Head of caudate nucleus (tissue), 42 donors: ENCODE results near the gene B3GALNT2.
"Not testable (repeated sequence)": the region's sequence is repeated elsewhere in the genome, so short reads cannot be mapped to it uniquely, and the experiment has no call there.

Experiments used
- DNase-seq, 42 donors: peaks; one replicate each; pipeline versions ENCODE4 v3.0.0 to v3.0.0-alpha.2; 2020 to 2021; ENCODE audit warnings: mixed read lengths in 7 of 42
- intact Hi-C: fragments of 100-400 bp; cut with DNase I; formaldehyde crosslinking; loops from one replicate; pipeline ENCODE4 v1.15.0; 2022

B3GALNT2 gene

GRCh38 chr1:235510823-235511222 is 6.6 kb upstream of the B3GALNT2 start:
- intact Hi-C loops = loop anchor here (10.0 kb wide), 1 partner anchor 274 kb away; no protein-coding TSS in a partner anchor
- no peak for DNase-seq

DNA sequence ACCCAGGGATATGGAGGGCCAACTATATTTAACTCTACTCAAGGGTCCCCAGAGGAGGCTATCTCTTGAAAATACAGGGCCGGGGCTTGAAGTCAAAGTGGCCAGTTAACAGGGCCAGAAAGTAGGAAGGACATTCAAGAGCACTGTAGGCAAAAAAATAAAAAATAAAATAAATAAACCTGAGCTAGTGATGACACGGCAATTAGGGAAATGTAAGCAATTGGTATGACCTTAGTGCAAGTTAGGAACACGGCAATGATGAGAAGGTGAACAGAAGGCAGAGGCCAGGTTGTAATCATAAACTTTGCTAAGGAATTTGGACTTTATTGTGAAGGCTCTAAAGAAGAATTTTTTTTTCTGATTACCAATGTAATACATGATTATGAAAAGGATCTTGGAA is 3.4 kb upstream of the B3GALNT2 start:
- intact Hi-C loops = loop anchor here (10.0 kb wide), 1 partner anchor 183 kb away; the partner anchor contains the start of genes ARID4B and GGPS1
- no peak for DNase-seq

GRCh38 chr1:235504494-235505222 is 406 bp upstream of the B3GALNT2 start:
- intact Hi-C loops = loop anchor here (10.0 kb wide), 1 partner anchor 180 kb away; the partner anchor contains the start of genes ARID4B and GGPS1

GRCh38 chr1:235503403-235504121 is 690 bp downstream of the B3GALNT2 start:
- intact Hi-C loops = loop anchor here (10.0 kb wide), 1 partner anchor 179 kb away; the partner anchor contains the start of genes ARID4B and GGPS1
- peak in 41 of 42 donors; percentile 15 to 76 (median 50) for DNase-seq

More at GRCh38 chr1:235504494-235505222, 406 bp upstream of the B3GALNT2 start:
- peak; percentile 97 to 100 (median 99) for DNase-seq

DNA sequence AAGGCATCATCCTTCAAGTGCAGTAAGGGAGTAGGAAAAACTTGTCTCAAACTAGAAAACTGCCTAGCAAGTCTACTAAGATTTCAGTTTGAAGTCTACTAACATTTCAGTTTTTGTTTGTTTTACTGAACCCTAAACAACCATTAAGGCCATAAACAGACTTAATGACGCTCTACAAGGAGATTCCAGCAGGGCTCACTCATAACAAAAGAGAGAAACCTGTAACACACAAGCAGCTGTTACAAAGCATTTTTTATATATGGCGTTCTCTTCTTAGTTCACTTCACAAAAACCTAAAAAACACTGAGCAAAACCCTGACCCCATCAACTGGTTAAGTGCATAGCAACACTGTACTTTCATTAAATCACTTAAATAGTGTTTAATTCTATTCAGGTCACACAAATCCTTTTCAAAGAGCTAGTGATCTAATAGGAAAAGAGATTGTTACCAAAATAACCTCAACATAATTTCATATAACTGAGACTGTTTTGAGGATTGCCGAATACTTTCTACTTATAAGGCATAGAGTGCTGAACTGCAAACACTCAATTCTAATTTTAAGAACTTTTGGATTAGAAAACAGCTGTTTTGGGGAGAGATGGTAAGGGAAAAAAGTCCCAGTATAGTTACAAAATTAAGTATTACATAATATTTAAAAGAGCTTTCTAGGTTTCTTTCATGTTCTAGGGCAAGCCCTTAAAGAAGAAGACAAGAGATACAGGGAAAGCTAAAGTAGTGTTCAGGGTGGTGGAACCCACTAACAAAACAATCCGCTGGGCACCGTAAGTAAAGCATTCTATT is 1.4 kb downstream of the B3GALNT2 start:
- intact Hi-C loops = loop anchor here (10.0 kb wide), 1 partner anchor 178 kb away; the partner anchor contains the start of genes ARID4B and GGPS1
- DNase-seq = no peak

DNA sequence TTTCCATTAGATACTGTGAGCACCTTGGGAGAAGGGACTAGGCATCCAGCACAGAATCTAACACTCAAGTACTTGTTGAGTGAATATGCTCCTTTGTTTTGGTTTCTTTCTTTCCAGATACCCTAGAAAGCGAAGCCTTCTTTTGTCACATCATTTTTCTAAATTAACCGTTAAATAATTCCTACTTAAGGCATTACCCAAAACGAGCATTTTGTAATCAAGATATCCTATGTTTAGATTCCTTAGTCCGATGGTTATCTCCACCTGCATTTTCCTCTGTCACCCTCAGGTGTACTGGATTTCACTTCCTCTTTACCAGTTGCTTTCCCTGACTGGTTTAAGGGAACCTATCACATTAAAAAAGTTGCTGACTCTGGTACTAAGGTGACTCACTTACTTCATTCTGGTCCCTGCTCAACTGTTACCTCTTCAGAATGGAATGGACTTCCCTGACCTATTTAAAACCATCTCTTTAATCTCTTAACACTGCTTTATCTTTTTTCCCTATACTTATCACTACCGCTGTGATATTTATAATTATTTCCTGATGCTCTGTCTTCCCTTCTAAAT is 3.2 kb downstream of the B3GALNT2 start:
- no peak for DNase-seq
- intact Hi-C loops = loop anchor here (10.0 kb wide), 1 partner anchor 176 kb away; the partner anchor contains the start of genes ARID4B and GGPS1

GRCh38 chr1:235495551-235495950 is 8.7 kb downstream of the B3GALNT2 start:
- intact Hi-C loops = no loop called here
- no peak for DNase-seq

DNA sequence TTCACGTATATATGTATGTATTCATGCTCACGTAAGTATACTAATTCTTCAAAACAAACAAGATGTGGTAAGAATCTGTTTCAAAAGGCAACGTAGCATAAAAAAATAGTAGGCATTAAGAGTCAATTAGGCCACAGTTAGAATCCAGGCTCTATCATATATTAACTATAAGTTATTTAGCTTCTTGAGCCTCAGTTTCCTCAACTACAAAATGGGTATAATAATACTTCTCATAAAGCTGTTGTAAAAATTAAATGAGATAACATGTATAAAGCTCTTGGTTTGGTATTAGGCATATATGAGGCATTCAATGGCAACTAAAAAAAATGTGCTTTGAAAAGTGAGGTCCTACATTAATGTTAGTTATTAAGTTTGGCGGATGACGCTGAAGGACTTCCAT is 9.2 kb downstream of the B3GALNT2 start:
- no peak for DNase-seq
- intact Hi-C loops = no loop called here

- intact Hi-C loops = no loop called here
- no peak for DNase-seq
Measured at GRCh38 chr1:235494531-235494930, 9.7 kb downstream of the B3GALNT2 start.

DNA sequence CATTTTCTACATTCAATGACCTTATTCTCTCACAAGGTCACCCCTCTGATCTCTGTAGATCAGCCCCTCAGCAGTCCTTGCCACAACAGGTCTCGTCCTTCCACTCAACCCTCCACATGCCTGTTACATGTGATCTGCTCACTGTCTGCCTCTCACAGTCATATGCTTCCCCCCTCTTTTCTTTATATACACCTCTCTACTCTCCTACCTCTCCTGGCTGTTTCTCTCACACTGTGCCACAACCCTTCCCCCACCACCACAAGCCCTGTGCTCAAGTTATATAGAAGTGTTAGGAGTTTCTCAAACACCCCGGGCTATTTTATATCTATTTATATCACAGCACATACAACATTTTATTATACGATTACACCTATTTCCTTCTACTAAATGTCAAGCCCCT is 12.6 kb downstream of the B3GALNT2 start:
- intact Hi-C loops = no loop called here

DNA sequence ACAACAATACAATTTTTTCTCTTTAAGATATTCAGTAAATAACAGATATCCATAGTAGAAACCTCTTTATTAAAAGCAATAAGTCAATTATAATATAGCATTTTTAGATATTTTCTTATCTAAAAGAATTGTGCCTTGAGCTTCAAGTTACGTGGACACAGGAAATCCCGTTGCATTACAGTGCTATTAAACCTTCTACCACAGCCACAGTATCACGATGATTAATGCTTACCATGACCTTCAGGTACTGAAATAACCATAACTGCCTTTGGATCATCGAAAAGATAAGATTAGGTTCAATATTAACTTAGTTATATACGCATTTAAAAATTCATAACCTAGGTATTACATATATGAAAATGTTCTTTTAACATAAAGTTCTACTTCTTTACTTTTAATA is 17.9 kb downstream of the B3GALNT2 start:
- DNase-seq = no peak
- intact Hi-C loops = no loop called here

More for the DNA sequence above, 12.6 kb downstream of the B3GALNT2 start:
- no peak for DNase-seq

- intact Hi-C loops = no loop called here
- no peak for DNase-seq
Measured at GRCh38 chr1:235485558-235485957, 18.7 kb downstream of the B3GALNT2 start.

GRCh38 chr1:235483090-235483489 is 21.2 kb downstream of the B3GALNT2 start:
- DNase-seq = no peak

DNA sequence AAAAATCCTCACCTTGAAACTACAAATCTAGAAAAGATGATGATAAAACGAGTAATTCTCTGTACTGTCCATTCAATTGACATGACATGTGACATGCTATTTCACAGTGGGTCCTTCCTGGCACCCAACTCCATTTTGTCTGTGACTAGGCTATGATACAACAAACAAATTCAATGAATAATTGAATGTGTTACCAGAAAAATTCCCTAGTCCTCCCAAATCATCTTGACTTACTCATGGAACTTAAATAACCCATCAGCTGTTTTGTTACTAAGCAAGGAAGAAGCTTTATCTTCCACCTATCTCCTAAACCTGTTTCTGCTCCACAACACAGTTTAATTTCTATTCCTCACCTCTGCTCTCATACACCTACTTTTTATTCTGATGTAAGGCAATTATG is 30.4 kb downstream of the B3GALNT2 start:
- DNase-seq = no peak
- intact Hi-C loops = no loop called here

More at GRCh38 chr1:235483090-235483489, 21.2 kb downstream of the B3GALNT2 start:
- intact Hi-C loops = no loop called here

DNA sequence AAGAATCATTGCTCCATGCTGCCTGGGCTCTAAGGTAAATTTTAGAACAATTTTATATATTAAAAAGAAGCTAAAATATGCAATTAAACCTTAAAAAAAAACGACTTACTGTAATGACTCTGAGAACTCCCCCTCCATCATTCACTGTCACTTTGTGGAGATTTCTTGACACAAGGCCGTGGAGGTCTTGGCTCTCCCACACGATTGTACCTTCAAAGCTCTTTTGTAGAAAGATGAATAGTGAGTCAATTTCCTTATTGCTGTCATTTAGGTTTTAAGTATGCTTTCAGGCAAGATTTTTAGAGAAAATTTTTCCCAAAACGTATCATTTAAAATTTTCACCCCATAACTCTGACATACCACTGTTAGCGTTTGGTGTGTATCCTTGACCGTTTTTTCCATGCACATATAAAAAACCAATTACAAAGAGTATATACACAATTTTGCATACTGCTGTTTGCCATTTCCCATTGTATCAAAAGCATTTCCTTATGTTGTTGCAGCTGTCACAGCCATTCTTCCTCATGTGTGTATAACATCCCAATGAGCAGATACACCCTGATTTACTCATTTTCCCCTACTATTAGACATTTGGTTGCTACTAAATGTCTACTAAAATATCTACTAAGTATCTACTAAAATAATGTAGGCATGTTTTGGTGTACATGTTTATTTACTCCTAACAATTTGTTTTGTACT is 33.4 kb downstream of the B3GALNT2 start:
- DNase-seq = peak in 5 of 42 donors; percentile 8 to 47 (median 25)

GRCh38 chr1:235469897-235470296 is 34.4 kb downstream of the B3GALNT2 start:
- intact Hi-C loops, DNase-seq: not testable (repeated sequence)

More for the DNA sequence above, 33.4 kb downstream of the B3GALNT2 start:
- intact Hi-C loops = no loop called here

GRCh38 chr1:235468970-235469369 is 35.3 kb downstream of the B3GALNT2 start:
- DNase-seq = no peak
- intact Hi-C loops = no loop called here

DNA sequence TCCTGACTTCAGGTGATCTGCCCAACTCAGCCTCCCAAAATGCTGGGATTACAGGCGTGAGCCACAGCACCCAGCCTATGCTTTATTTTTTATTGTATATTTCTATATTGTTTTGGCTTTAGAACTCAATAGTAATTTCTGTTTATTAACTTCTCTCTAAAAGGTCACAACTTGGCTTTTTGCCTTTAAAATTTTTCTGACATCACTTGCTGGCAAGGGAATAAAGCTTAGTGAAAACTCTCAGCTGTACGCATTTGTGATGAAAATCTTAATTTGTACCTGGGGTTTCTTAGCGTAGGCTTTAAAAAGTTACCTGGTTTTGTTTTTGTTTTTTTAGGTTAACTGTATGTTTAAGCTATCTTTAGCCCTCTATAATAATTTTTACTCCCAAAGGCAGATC is 36.2 kb downstream of the B3GALNT2 start:
- intact Hi-C loops = no loop called here

More for the DNA sequence above, 36.2 kb downstream of the B3GALNT2 start:
- DNase-seq = no peak
